ENCODE data around the gene TNK2.
"Not testable (repeated sequence)": the region's sequence is repeated elsewhere in the genome, so short reads cannot be mapped to it uniquely, and the experiment has no call there.

TNK2 gene

GRCh38 chr3:195825191-195825588 lies 83.2 kb downstream of the TNK2 start:
- Histone ChIP-seq H3K9me3 (replicated peaks; ENCODE audit: low read length) (no peaks in the 10 kb centered on the region), H3K4me3 (ENCODE audit: low read length) (no peak overlapping the region), H3K9ac (ENCODE audit: low read depth, low read length) (no peak overlapping the region), H3K27me3 (ENCODE audit: control insufficient read depth, insufficient read depth, low read length) (peaks cover 35% of the 10 kb centered on the region), H3K4me2 (ENCODE audit: low read length) (no peak overlapping the region), H3K36me3 (ENCODE audit: insufficient read depth, low read length) (no peaks in the 10 kb centered on the region), H3K4me1 (ENCODE audit: control insufficient read depth, insufficient read depth, low read length) (no peaks in the 10 kb centered on the region)

GRCh38 chr3:195824425-195825190 lies 83.7 kb downstream of the TNK2 start:
- H3K36me3 ChIP-seq (ENCODE audit: insufficient read depth, low read length); H3K4me2 ChIP-seq (ENCODE audit: low read length); H3K9ac ChIP-seq (ENCODE audit: low read depth, low read length); H3K4me3 ChIP-seq (ENCODE audit: low read length); H3K9me3 ChIP-seq (replicated peaks; ENCODE audit: low read length); H3K4me1 ChIP-seq (ENCODE audit: control insufficient read depth, insufficient read depth, low read length): not testable (repeated sequence)
- peaks cover 36% of the 10 kb centered on the region for H3K27me3 ChIP-seq (ENCODE audit: control insufficient read depth, insufficient read depth, low read length)

- H3K36me3 ChIP-seq (ENCODE audit: insufficient read depth, low read length): no peaks in the 10 kb centered on the region
- no peaks in the 10 kb centered on the region for H3K9me3 ChIP-seq (replicated peaks; ENCODE audit: low read length)
- H3K9ac ChIP-seq (ENCODE audit: low read depth, low read length): no peak overlapping the region
- no peak overlapping the region for H3K4me2 ChIP-seq (ENCODE audit: low read length)
- H3K27me3 ChIP-seq (ENCODE audit: control insufficient read depth, insufficient read depth, low read length): peaks cover 34% of the 10 kb centered on the region
- H3K4me3 ChIP-seq (ENCODE audit: low read length): no peak overlapping the region
- H3K4me1 ChIP-seq (ENCODE audit: control insufficient read depth, insufficient read depth, low read length): no peaks in the 10 kb centered on the region
Observed at GRCh38 chr3:195823999-195824398, 84.4 kb downstream of the TNK2 start.

- H3K27me3 ChIP-seq (ENCODE audit: control insufficient read depth, insufficient read depth, low read length): peaks cover 30% of the 10 kb centered on the region
- H3K9ac ChIP-seq (ENCODE audit: low read depth, low read length): no peak overlapping the region
- H3K4me3 ChIP-seq (ENCODE audit: low read length): no peak overlapping the region
- H3K4me2 ChIP-seq (ENCODE audit: low read length): no peak overlapping the region
- H3K4me1 ChIP-seq (ENCODE audit: control insufficient read depth, insufficient read depth, low read length): no peaks in the 10 kb centered on the region
- H3K9me3 ChIP-seq (replicated peaks; ENCODE audit: low read length): no peaks in the 10 kb centered on the region
- no peaks in the 10 kb centered on the region for H3K36me3 ChIP-seq (ENCODE audit: insufficient read depth, low read length)
Observed at GRCh38 chr3:195823280-195823679, 85.1 kb downstream of the TNK2 start.

- Histone ChIP-seq H3K9ac (ENCODE audit: low read depth, low read length) (no peak overlapping the region), H3K4me2 (ENCODE audit: low read length) (no peak overlapping the region), H3K4me3 (ENCODE audit: low read length) (no peak overlapping the region), H3K27me3 (ENCODE audit: control insufficient read depth, insufficient read depth, low read length) (peaks cover 26% of the 10 kb centered on the region), H3K4me1 (ENCODE audit: control insufficient read depth, insufficient read depth, low read length) (no peaks in the 10 kb centered on the region), H3K36me3 (ENCODE audit: insufficient read depth, low read length) (no peaks in the 10 kb centered on the region), H3K9me3 (replicated peaks; ENCODE audit: low read length) (no peaks in the 10 kb centered on the region)
Observed at GRCh38 chr3:195822131-195822696, 86.1 kb downstream of the TNK2 start.

- no peaks in the 10 kb centered on the region for H3K36me3 ChIP-seq (ENCODE audit: insufficient read depth, low read length)
- H3K4me2 ChIP-seq (ENCODE audit: low read length): no peak overlapping the region
- H3K9ac ChIP-seq (ENCODE audit: low read depth, low read length): no peak overlapping the region
- H3K9me3 ChIP-seq (replicated peaks; ENCODE audit: low read length): no peaks in the 10 kb centered on the region
- peaks cover 26% of the 10 kb centered on the region for H3K27me3 ChIP-seq (ENCODE audit: control insufficient read depth, insufficient read depth, low read length)
- no peaks in the 10 kb centered on the region for H3K4me1 ChIP-seq (ENCODE audit: control insufficient read depth, insufficient read depth, low read length)
- no peak overlapping the region for H3K4me3 ChIP-seq (ENCODE audit: low read length)
Observed at GRCh38 chr3:195821403-195822130, 86.8 kb downstream of the TNK2 start.

GRCh38 chr3:195820901-195821300 lies 87.5 kb downstream of the TNK2 start:
- H3K27me3 ChIP-seq (ENCODE audit: control insufficient read depth, insufficient read depth, low read length): peaks cover 26% of the 10 kb centered on the region
- H3K4me3 ChIP-seq (ENCODE audit: low read length): no peak overlapping the region
- H3K4me2 ChIP-seq (ENCODE audit: low read length): no peak overlapping the region

GRCh38 chr3:195820186-195820585 lies 88.2 kb downstream of the TNK2 start:
- Histone ChIP-seq H3K4me3 (ENCODE audit: low read length) (no peak overlapping the region), H3K27me3 (ENCODE audit: control insufficient read depth, insufficient read depth, low read length) (peaks cover 26% of the 10 kb centered on the region), H3K4me2 (ENCODE audit: low read length) (no peak overlapping the region), H3K36me3 (ENCODE audit: insufficient read depth, low read length) (no peaks in the 10 kb centered on the region), H3K9ac (ENCODE audit: low read depth, low read length) (no peak overlapping the region), H3K4me1 (ENCODE audit: control insufficient read depth, insufficient read depth, low read length) (no peaks in the 10 kb centered on the region), H3K9me3 (replicated peaks; ENCODE audit: low read length) (no peaks in the 10 kb centered on the region)

More at GRCh38 chr3:195820901-195821300, 87.5 kb downstream of the TNK2 start:
- Histone ChIP-seq H3K36me3 (ENCODE audit: insufficient read depth, low read length) (no peaks in the 10 kb centered on the region), H3K9me3 (replicated peaks; ENCODE audit: low read length) (no peaks in the 10 kb centered on the region), H3K4me1 (ENCODE audit: control insufficient read depth, insufficient read depth, low read length) (no peaks in the 10 kb centered on the region), H3K9ac (ENCODE audit: low read depth, low read length) (no peak overlapping the region)

- peaks cover 22% of the 10 kb centered on the region for H3K27me3 ChIP-seq (ENCODE audit: control insufficient read depth, insufficient read depth, low read length)
- no peak overlapping the region for H3K9ac ChIP-seq (ENCODE audit: low read depth, low read length)
- H3K9me3 ChIP-seq (replicated peaks; ENCODE audit: low read length): no peaks in the 10 kb centered on the region
Observed at GRCh38 chr3:195818301-195818700, 90.0 kb downstream of the TNK2 start.

GRCh38 chr3:195817578-195818135 lies 90.7 kb downstream of the TNK2 start:
- Histone ChIP-seq H3K4me2 (ENCODE audit: low read length) (no peak overlapping the region), H3K9ac (ENCODE audit: low read depth, low read length) (no peak overlapping the region), H3K4me1 (ENCODE audit: control insufficient read depth, insufficient read depth, low read length) (no peaks in the 10 kb centered on the region), H3K4me3 (ENCODE audit: low read length) (no peak overlapping the region), H3K36me3 (ENCODE audit: insufficient read depth, low read length) (no peaks in the 10 kb centered on the region), H3K27me3 (ENCODE audit: control insufficient read depth, insufficient read depth, low read length) (peaks cover 22% of the 10 kb centered on the region), H3K9me3 (replicated peaks; ENCODE audit: low read length) (no peaks in the 10 kb centered on the region)

More at GRCh38 chr3:195818301-195818700, 90.0 kb downstream of the TNK2 start:
- H3K4me2 ChIP-seq (ENCODE audit: low read length): no peak overlapping the region
- H3K36me3 ChIP-seq (ENCODE audit: insufficient read depth, low read length): no peaks in the 10 kb centered on the region
- H3K4me3 ChIP-seq (ENCODE audit: low read length): no peak overlapping the region
- no peaks in the 10 kb centered on the region for H3K4me1 ChIP-seq (ENCODE audit: control insufficient read depth, insufficient read depth, low read length)

- H3K27me3 ChIP-seq (ENCODE audit: control insufficient read depth, insufficient read depth, low read length): peaks cover 30% of the 10 kb centered on the region
- not testable (repeated sequence) for H3K36me3 ChIP-seq (ENCODE audit: insufficient read depth, low read length); H3K4me1 ChIP-seq (ENCODE audit: control insufficient read depth, insufficient read depth, low read length); H3K4me2 ChIP-seq (ENCODE audit: low read length); H3K9ac ChIP-seq (ENCODE audit: low read depth, low read length); H3K4me3 ChIP-seq (ENCODE audit: low read length); H3K9me3 ChIP-seq (replicated peaks; ENCODE audit: low read length)
Observed at GRCh38 chr3:195816276-195816913, 92.0 kb downstream of the TNK2 start.
